Measurements from ENCODE around the gene GRHL3.

- TF ChIP-seq POLR2A (IDR thresholded peaks at IDR 0.05), result no peak
- peak in 3 of 12 donors; percentile 10 to 19 (median 10) for TF ChIP-seq CTCF (IDR thresholded peaks at IDR 0.05)
Measured at GRCh38 chr1:24385160-24385940, 66.2 kb downstream of the GRHL3 start.
